ENCODE measurements around the gene PTPRQ. TPM values are rescaled to one million over a fixed set of nuclear protein-coding genes. Genes with fewer than 3 reads are reported as not detected.

Gene PTPRQ
- total and polyA plus RNA-seq, 10 donors = under 0.01 to 0.09 (median 0.03) TPM; not detected in 7

GRCh38 chr12:80714055-80714454, 270.0 kb downstream of the PTPRQ start:
- Histone ChIP-seq H3K36me3 (no peaks in the 10 kb centered on the region), H3K4me1 (no peaks in the 10 kb centered on the region), H3K9me3 (no peaks in the 10 kb centered on the region), H3K27me3 (replicated peaks in 1 of 7) (peaks cover 0 to 80% (median 22%) of the 10 kb centered on the region in 7 donors), H3K27ac (no peak overlapping the region), H3K4me3 (no peak overlapping the region)
- no peak for DNase-seq
- intact Hi-C loops (cut with DNase I; ENCODE audit: low total_unique reads) = no loop called here
- WGBS, 5 donors = 7 to 10% (median 8%) methylated on average over 16 of the region's 16 CpGs
- TF ChIP-seq CTCF (IDR thresholded peaks at IDR 0.05 in 8 of 11, conservative IDR thresholded peaks at IDR 0.05 in 3 of 11) (no peak), POLR2A (IDR thresholded peaks at IDR 0.05) (no peak), POLR2AphosphoS5 (IDR thresholded peaks at IDR 0.05) (no peak)

- TF ChIP-seq POLR2A (IDR thresholded peaks at IDR 0.05) (no peak), CTCF (IDR thresholded peaks at IDR 0.05 in 8 of 11, conservative IDR thresholded peaks at IDR 0.05 in 3 of 11) (no peak), POLR2AphosphoS5 (IDR thresholded peaks at IDR 0.05) (no peak)
- no peak overlapping the region for H3K27ac ChIP-seq
- H3K4me1 ChIP-seq = no peaks in the 10 kb centered on the region
- no peaks in the 10 kb centered on the region for H3K36me3 ChIP-seq
- WGBS, 5 donors = 33 to 51% (median 38%) methylated on average over 3 of the region's 3 CpGs
- H3K4me3 ChIP-seq = no peak overlapping the region
- peaks cover 0 to 72% (median 20%) of the 10 kb centered on the region in 7 donors for H3K27me3 ChIP-seq (replicated peaks in 1 of 7)
- no peaks in the 10 kb centered on the region for H3K9me3 ChIP-seq
- intact Hi-C loops (cut with DNase I; ENCODE audit: low total_unique reads) = no loop called here
- no peak for DNase-seq
Measured at GRCh38 chr12:80714846-80715245, 270.8 kb downstream of the PTPRQ start.

- WGBS, 5 donors = 22 to 31% (median 23%) methylated on average over 10 of the region's 10 CpGs
- no peaks in the 10 kb centered on the region for H3K9me3 ChIP-seq
- intact Hi-C loops (cut with DNase I; ENCODE audit: low total_unique reads) = no loop called here
- no peaks in the 10 kb centered on the region for H3K4me1 ChIP-seq
- no peaks in the 10 kb centered on the region for H3K36me3 ChIP-seq
- H3K4me3 ChIP-seq = no peak overlapping the region
- no peak overlapping the region for H3K27ac ChIP-seq
- TF ChIP-seq POLR2AphosphoS5 (IDR thresholded peaks at IDR 0.05) (no peak), CTCF (IDR thresholded peaks at IDR 0.05 in 8 of 11, conservative IDR thresholded peaks at IDR 0.05 in 3 of 11) (no peak), POLR2A (IDR thresholded peaks at IDR 0.05) (no peak)
- DNase-seq = no peak
- H3K27me3 ChIP-seq (replicated peaks in 1 of 7) = peaks cover 0 to 64% (median 17%) of the 10 kb centered on the region in 7 donors
Measured at GRCh38 chr12:80715713-80716249, 271.7 kb downstream of the PTPRQ start.

GRCh38 chr12:80716696-80717469, 272.8 kb downstream of the PTPRQ start, which contains the start of gene MYF5:
TSS of gene MYF5 (plus strand) at chr12:80716912. CDS start at chr12:80717064, 152 bp downstream.
- H3K36me3 ChIP-seq = no peaks in the 10 kb centered on the region
- H3K27ac ChIP-seq = no peak within 1 kb of the TSS
- H3K9me3 ChIP-seq = no peaks in the 10 kb centered on the region
- DNase-seq = no peak
- H3K27me3 ChIP-seq (replicated peaks in 1 of 7) = peaks cover 0 to 53% (median 17%) of the 10 kb centered on the region in 7 donors
- intact Hi-C loops (cut with DNase I; ENCODE audit: low total_unique reads) = no loop called here
- WGBS, 5 donors = 27 to 52% (median 31%) methylated on average over 21 to 45 of the region's 45 CpGs
- TF ChIP-seq CTCF (IDR thresholded peaks at IDR 0.05 in 8 of 11, conservative IDR thresholded peaks at IDR 0.05 in 3 of 11) (no peak), POLR2AphosphoS5 (IDR thresholded peaks at IDR 0.05) (no peak), POLR2A (IDR thresholded peaks at IDR 0.05) (no peak)
- no peaks in the 10 kb centered on the region for H3K4me1 ChIP-seq
- H3K4me3 ChIP-seq = no peak within 1 kb of the TSS

Measured in spleen (tissue), 11 donors.